ENCODE data around the gene MRPL51.
"Not testable (repeated sequence)": the region's sequence is repeated elsewhere in the genome, so short reads cannot be mapped to it uniquely, and the experiment has no call there.

The MRPL51 gene

DNA sequence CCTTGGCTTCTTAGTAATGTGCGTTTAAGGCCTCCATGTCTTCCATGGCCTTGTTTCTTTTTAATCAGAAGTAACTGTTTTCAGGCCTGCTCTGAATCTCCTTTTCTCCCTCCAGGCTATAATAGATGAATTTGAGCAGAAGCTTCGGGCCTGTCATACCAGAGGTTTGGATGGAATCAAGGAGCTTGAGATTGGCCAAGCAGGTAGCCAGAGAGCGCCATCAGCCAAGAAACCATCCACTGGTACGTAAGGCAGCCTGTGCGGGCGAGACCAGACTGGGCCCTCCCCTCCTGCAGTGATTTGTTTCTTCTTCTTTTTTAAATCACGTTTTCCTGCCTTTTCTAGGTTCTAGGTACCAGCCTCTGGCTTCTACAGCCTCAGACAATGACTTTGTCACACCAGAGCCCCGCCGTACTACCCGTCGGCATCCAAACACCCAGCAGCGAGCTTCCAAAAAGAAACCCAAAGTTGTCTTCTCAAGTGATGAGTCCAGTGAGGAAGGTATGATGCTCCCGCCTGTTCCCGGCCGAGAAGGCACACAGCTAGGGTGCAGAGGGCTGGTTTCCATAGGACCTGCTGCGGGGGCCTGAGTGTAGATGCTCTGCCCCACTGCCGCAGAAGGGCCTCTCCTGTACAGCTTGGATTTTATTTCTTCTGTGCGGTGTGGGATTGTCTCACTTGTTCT, 37.7 kb upstream of the MRPL51 start:
- DNase-seq, result no peak

DNA sequence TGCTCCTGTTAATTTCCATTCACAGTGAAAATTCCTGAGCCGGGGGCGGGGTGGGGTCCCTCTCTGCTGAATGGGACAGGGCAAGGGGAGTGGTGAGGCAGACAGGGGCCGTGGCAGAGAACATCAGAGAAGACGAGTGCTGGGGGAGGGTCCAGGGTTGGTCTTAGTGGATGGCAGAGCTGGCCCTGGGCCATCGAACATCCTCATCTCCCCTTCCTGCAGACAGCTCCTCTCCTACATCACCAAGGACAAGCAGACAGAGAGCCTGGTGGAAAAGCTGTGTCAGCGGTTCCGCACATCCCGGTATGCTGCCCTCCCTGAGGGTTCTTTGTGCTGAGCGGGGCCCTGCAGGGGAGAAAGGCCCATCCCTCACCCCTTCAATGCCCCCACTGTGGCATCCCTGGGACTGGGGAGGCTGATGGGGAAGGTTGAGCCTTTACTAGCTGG, 36.3 kb upstream of the MRPL51 start:
- no peak for DNase-seq

DNA sequence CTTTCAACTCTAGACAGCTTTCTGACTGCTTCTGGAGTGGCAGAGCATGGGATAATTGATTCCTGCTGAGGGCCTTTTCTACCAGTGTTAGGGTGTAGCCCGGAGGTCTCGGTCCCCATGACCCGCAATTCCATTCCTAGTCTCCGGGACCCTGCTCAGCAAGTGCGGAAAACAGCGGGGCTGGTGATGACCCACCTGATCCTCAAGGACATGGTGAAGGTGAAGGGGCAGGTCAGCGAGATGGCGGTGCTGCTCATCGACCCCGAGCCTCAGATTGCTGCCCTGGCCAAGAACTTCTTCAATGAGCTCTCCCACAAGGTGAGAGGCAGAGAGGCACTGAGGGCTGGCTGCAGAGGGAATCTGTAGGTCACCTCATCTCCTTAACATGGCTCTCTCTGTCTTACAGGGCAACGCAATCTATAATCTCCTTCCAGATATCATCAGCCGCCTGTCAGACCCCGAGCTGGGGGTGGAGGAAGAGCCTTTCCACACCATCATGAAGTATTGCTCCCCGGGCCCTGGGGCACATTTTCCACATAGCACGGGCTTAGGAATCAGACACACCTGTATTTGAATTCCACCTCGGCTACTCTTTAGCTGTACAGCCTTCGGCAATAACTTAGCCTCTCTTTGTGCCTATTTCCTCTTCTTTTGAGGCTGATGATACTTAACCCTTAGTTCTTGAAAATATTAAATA, 35.6 kb upstream of the MRPL51 start:
- DNase-seq, result no peak

DNA sequence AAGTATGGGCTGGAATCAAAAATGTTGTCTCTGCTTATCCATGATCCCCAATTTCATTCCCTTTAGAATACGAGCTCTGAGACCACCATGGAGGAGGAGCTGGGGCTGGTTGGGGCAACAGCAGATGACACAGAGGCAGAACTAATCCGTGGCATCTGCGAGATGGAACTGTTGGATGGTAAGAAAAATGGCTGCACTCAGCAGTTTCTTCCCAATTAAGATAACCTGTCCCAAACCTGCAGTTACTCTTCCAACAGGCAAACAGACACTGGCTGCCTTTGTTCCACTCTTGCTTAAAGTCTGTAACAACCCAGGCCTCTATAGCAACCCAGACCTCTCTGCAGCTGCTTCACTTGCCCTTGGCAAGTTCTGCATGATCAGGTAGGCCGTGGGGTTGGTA, 34.6 kb upstream of the MRPL51 start:
- no peak for DNase-seq

DNA sequence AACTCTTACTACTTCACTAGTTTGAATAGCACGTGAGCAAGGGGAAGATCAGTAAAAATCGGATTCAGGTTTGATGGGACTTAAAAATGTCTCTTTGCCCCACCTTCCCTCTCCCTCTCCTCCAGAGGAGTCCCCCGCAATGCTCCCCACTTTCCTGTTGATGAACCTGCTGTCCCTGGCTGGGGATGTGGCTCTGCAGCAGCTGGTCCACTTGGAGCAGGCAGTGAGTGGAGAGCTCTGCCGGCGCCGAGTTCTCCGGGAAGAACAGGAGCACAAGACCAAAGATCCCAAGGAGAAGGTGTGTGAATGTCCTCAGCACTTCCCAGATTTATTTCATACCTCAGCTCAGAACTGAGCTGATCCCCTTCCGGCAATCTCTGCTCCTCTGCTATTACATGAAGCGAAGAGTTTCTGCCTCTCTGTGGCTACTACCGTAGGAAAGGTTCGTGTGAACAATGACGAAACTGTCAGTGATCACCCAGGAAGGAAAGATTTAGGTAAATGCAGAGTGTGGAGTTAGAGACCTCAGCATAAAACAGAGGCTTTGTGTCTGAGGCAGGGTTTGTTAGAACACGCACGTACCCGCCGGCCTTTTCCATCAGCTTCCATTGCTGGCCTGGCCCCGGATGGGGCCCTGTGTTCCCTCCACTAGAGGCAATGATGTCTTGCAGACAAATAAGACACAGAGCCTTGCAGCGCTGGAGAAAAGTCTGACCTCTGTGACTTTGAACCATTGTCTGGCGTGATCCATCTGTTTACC, 33.9 kb upstream of the MRPL51 start:
- no peak for DNase-seq

DNA sequence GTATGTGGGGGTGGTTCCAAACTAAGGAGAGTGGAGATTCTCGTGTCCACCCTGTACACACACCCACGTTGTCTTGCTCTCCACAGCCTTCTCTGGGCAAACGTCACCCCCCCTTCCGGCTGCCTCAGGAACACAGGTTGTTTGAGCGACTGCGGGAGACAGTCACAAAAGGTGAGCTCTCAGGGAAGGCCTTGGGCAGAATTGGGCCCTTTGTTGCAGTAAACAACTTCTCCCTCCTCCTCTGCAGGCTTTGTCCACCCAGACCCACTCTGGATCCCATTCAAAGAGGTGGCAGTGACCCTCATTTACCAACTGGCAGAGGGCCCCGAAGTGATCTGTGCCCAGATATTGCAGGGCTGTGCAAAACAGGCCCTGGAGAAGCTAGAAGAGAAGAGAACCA, 33.1 kb upstream of the MRPL51 start:
- DNase-seq, result no peak

DNA sequence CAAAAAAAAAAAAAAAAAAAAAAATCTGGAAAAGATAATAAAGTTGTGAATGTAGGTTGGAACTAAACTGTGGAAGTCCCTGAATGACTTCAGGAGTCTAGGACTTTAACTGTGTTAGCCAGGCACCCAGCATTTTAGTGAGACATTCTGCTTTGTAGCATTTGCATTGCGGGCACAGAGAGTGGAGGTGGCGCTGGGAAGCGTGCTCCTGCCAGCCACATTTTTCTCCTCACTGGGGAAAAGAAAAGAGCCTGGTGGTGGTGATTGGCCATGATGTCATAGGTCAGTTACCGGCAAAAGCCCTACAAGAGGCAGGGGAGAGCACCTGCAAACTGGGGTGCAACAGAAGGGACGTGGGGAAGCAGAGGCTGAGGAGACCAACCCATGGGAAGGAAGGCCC, 31.6 kb upstream of the MRPL51 start:
- no peak for DNase-seq

DNA sequence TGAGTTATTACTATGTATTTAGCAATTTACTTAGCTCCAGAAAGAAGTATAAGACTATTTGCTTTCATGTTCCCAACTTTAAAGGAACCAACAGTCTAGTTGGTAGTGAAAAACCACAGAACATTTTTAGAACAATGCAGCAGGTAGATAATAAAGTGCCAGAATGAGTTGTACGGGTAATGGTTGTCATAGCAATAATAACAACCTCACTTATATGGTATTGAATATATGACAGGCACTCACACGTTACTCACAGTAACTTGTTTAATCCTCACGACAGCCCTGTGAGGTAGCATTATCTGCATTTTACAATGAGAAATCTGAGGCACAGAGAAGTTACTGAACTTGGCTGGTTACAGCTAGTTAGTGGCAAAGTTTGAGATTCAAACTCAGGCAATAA, 30.6 kb upstream of the MRPL51 start:
- no peak for DNase-seq

DNA sequence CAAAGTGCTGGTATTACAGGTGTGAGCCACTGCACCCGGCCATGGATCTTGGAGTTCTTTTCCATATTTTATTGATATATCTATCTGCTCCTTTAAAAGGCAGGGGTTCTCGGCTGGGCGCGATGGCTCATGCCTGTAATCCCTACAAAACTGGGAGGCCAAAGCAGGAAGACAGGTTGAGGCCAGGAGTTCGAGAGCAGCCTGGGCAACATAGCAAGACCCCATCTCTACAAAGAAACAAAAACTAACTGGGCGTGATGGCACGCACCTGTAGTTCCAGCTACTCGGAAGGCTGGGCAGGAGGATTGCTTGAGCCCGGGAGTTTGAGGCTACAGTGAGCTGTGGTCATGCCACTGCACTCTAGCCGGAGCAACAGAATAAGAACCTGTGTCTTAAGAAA, 29.1 kb upstream of the MRPL51 start:
- no peak for DNase-seq

DNA sequence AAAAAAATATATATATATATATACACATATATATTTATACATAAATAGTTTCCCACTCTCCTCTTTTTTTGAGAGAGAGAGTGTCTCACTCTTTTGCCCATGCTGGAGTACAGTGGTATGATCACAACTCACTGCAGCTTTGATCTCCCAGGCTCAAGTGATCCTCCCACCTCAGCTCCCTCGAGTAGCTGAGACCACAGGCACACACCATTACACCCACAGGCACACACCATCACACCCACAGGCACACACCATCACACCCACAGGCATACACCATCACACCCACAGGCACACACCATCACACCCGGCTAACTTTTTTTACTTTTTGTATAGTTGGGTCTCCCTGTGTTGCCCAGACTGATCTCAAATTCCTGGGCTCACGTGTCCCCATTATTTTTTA, 27.1 kb upstream of the MRPL51 start:
- DNase-seq, result no peak

DNA sequence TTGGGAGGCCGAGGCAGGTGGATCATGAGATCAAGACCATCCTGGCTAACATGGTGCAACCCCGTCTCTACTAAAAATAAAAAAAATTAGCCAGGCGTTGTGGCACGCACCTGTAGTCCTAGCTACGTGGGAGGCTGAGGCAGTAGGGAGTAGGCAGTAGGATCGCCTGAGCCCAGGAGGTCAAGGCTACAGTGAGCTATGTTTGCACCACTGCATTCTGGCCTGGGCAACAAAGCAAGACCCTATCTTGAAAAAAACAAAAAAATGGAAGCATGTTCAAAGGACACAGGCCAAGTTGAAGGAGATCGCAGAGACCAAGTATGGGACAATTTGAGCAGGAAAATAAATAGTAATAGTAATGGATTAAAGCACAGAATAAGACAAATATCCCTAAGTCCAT, 15.0 kb upstream of the MRPL51 start:
- DNase-seq, result no peak

DNA sequence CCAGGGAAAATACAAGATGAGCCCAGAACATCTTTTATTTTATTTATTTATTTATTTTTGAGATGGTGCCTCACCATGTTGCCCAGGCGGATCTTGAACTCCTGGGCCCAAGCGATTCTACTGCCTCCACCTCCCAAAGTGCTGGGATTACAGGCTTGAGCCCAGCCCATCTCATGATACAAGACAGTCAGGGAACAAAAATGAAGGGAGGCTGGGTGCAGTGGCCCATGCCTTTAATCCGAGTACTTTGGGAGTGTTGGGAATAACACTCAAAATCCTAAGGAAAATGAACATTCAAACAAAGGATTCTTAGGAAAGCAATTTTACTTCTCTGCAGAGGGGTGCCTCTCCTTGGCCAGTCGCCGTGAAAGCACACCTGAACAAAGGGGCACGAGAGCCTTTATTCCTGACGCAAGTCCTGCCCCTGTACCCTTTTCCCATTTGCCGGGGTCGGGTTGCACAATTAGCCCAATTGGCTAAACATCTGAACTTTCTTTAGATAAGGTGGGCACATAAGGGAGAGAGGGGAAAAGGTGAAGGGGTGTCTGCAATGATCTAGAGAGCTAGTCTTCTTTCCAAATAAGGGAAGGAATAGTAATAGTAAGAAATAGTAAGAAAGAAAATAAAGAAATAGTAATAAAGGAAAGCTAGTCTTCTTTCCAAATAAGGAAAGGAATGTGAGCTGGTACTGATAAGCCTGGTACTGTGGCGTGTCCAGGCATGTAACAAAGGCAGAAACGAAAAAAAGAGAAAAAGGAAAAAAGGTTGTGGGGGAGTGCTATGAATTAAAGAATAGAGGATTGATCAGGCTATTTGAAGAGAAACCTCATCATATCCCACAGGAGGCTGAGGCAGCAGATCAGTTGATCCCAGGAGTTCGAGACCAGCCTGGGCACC, 14.3 kb upstream of the MRPL51 start:
- no peak for DNase-seq

DNA sequence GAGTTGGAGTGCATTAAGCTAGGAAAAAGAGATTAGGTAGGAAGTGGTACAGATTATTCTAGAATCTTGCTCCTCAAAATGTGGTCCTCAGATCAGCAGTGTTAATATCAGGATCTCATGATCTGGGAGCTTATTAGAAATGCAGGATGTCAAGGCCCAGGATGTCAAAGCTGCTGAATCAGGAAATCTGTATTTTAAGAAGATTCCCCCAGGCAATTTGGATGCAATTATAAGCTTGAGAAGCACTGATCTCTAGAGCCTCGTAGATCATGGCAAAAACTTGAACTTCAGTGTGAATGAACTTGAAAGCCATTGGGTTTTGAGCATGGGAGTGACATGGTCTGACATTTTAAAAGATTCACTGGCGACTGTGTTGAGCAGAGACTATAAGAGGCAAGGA, 7.4 kb upstream of the MRPL51 start:
- no peak for DNase-seq

DNA sequence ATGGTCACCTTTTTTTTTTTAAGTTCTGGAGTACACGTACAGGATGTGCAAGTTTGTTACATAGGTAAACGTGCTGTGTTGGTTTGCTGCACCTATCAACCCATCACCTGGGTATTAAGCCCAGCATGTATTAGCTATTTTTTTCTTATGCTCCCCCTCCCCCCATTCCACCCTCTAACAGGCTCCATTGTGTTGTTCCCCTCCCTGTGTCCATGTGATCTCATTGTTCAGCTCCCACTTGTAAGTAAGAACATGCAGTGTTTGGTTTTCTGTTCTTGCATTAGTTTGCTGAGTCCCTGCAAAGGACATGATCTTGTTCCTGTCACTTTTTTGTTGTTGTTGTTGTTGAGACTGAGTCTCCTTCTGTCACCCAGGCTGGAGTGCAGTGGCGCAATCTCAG, 4.2 kb upstream of the MRPL51 start:
- not testable (repeated sequence) for DNase-seq

DNA sequence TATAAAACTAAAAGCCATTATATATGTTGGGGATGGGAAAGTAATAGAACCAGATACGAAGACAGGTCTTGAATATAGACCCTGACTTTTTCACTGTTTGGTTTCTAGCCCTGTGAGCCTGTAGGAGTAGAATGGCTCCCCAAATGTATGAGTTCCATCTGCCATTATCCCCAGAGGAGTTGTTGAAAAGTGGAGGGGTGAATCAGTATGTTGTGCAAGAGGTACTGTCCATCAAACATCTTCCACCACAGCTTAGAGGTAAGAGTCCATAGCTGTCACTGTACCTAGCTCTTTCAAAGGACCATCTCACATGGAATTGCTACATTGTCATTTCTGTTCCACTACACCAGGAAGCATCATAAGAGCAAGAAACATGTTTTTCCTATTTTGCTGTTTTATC, 1.9 kb upstream of the MRPL51 start:
- no peak for DNase-seq

DNA sequence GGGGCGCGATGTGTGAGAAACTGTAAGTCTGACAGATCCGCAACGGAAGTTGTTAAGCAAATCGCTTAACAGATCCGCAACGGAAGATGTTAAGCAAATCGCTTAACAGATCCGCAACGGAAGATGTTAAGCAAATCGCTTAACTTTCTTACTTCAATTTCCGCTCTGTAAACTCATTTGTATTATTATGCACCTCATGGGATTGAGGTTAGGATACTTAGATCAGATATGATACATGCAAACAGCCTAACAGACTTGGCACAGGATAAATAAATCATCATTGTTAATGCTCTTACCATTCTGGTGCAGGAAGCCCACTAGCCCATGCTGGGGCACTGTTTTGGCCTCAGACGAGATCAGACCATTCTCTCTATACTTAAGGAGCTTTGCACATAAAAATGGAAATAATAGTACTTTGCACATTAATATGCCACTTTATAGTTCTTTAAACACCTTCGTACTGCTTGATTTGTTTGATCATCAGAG, 1.2 kb upstream of the MRPL51 start:
- DNase-seq, result no peak

DNA sequence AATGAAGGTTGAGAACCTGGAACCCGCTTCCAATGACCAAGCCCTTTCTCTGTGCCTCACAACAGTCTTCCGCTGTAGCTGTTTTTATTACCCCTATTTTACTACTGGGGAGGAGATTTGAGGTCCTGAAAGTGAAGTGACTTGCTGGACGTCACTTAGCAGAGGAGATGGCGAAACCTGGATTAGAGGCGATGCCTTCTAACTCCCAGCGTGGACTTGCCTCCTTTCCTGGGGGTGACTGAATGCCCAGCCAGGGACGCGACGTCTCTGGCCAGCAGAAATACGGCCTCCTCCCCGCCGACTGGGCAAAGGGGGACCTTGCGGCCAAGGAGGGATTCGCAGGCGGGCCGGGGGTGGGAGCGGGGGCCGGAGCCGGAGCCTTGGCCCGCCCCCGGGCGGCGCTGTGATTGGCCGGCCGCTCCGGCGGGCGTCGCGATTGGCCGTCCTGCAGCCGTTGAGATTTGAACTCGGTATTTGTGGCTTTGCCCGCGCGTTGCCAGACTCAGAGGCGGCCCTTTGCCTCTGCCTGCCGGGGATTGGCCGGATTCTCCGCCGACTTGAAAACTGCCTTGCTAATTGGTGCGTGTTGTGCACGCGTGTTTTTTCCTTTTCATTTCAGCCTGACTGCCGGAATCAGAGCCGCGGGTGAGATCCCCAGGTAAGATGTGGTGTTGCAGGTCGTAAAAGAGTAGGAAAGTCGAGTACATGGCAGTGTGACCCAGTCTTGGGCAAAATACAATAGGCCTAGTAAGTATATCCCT, 615 bp upstream of the MRPL51 start, which contains the start of gene NCAPD2:
TSS of gene NCAPD2 (plus strand) at position 606 of the 761 bp plus-strand sequence. CDS start 997 bp downstream, outside the sequence.
- peak; percentile 76 for DNase-seq

DNA sequence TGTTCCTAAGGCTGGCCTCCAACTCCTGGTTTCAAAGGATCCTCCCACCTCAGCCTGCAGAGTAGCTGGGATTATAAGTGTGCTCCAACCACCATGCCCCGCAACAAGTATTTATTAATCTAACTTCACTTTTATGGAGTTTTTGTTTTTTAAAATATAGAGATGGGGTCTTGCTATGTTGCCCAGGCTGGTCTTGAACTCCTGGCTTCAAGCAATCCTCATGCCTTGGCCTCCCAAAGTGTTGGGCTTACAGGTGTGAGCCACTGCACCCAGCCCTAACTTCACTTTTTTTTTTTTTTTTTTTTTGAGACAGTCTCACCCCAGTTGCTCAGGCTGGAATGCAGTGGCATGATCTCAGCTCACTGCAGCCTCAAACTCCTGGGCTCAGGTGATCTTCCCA, 2.4 kb downstream of the MRPL51 start:
- DNase-seq, result not testable (repeated sequence)

DNA sequence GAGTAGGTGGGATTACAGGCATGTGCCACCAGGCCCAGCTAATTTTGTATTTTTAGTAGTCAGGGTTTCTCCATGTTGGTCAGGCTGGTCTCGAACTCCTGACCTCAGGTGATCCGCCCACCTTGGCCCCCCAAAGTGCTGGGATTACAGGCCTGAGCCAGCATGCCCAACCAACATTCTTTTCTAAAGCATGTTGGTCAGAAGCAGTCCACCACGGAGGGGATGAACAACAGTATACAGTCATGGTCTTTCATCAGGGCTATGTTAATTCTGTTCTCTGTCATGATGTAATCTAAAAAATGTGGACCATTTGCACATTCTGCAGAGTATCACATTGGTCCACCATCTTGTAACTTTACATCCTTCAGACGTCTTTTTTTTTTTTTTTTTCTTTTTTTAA, 3.6 kb downstream of the MRPL51 start:
- DNase-seq, result no peak

DNA sequence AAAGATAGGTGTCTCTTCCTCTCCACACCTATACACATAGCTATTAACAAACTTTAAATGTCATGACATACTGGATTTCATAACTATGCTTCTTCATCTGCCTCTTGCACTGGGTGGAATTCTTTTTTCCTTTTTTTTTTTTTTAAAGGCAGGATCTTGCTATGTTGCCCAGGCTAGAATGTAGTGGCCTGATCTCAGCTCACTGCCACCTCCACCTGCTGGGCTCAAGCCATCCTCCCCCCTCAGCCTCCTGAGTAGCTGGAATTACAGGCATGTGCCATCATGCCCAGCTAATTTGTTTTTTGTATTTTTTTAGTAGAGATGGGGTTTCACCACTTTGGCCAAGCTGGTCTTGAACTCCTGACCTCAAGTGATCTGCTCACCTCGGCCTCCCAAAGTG, 4.8 kb downstream of the MRPL51 start:
- DNase-seq, result no peak

DNA sequence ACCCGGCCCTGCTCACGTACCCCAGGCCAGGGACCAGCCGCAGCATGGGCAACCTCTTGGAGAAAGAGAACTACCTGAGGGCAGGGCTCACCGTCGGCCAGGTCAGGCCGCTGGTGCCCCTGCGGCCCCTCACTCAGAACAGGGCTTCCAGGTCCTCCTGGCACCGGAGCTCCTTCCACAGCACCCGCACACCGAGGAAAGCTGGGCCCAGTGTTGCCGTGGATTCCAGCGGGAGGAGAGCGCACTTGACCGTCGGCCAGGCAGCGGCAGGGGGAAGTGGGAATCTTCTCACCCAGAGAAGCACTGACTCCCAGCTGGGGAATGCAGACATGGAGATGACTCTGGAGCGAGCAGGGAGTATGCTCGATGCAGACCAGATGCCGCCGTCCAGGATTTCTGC, 14.6 kb downstream of the MRPL51 start:
- no peak for DNase-seq

Data from DMS 273 treated with DMSO at 0.1 percent for 48 hours (cell line).